HUES64 (cell line): ENCODE data around the gene KRT33B.

Experiments used
- H3K27ac ChIP-seq: 2 replicates; pipeline ENCODE4 v1.7.0; 2013; ENCODE audit warnings: low read depth, low read length, inconsistent platforms
- H3K27me3 ChIP-seq: 2 replicates; pipeline ENCODE4 v1.6.1; 2013; ENCODE audit warnings: mild to moderate bottlenecking, low read length; ENCODE audit not compliant: insufficient read depth
- H3K36me3 ChIP-seq: 2 replicates; pipeline ENCODE4 v1.6.1; 2013; ENCODE audit warnings: mild to moderate bottlenecking, low read length; ENCODE audit not compliant: insufficient read depth
- H3K4me1 ChIP-seq: 2 replicates; pipeline ENCODE4 v1.6.1; 2013; ENCODE audit warnings: mild to moderate bottlenecking, low read length, moderate library complexity; ENCODE audit not compliant: insufficient read depth
- H3K4me3 ChIP-seq: 2 replicates; pipeline ENCODE4 v1.5.1; 2013; ENCODE audit warnings: mild to moderate bottlenecking, low read length, moderate library complexity
- H3K9ac ChIP-seq: 2 replicates; pipeline ENCODE4 v1.6.1; 2013; ENCODE audit warnings: mild to moderate bottlenecking, low read depth, low read length
- H3K9me3 ChIP-seq: 2 replicates; pipeline ENCODE4 v1.6.1; 2013; ENCODE audit warnings: low read depth, low read length; ENCODE audit not compliant: insufficient read depth
- WGBS: fragments of 150-250, 120-280 bp; methylation state at CpG from one replicate; pipeline ENCODE4 v1.1.7; 2013; ENCODE audit warnings: missing lambda C conversion rate; 5-methylcytosine and 5-hydroxymethylcytosine counted together

Gene KRT33B

GRCh38 chr17:41345992-41346391 is 23.6 kb downstream of the KRT33B start:
- no peaks in the 10 kb centered on the region for H3K36me3 ChIP-seq
- 98% methylated on average over 3 of the region's 3 CpGs for WGBS

GRCh38 chr17:41343029-41343428 is 26.6 kb downstream of the KRT33B start:
- no peak overlapping the region for H3K27ac ChIP-seq
- no peaks in the 10 kb centered on the region for H3K36me3 ChIP-seq
- H3K9me3 ChIP-seq = 0 out of 2 replicates have a peak, but pooled peaks cover 5% of the 10 kb centered on the region
- H3K4me1 ChIP-seq = no peaks in the 10 kb centered on the region
- 90% methylated on average over 3 of the region's 3 CpGs for WGBS
- no peak overlapping the region for H3K9ac ChIP-seq
- H3K4me3 ChIP-seq = no peak overlapping the region
- no peaks in the 10 kb centered on the region for H3K27me3 ChIP-seq

More at GRCh38 chr17:41345992-41346391, 23.6 kb downstream of the KRT33B start:
- no peak overlapping the region for H3K27ac ChIP-seq
- no peak overlapping the region for H3K9ac ChIP-seq
- H3K9me3 ChIP-seq = 0 out of 2 replicates have a peak, but pooled peaks cover 5% of the 10 kb centered on the region
- H3K4me1 ChIP-seq = no peaks in the 10 kb centered on the region
- no peaks in the 10 kb centered on the region for H3K27me3 ChIP-seq
- H3K4me3 ChIP-seq = no peak overlapping the region

- no peak overlapping the region for H3K4me3 ChIP-seq
- no peaks in the 10 kb centered on the region for H3K36me3 ChIP-seq
- no peaks in the 10 kb centered on the region for H3K4me1 ChIP-seq
- H3K9ac ChIP-seq = no peak overlapping the region
- no peaks in the 10 kb centered on the region for H3K27me3 ChIP-seq
- H3K9me3 ChIP-seq = 0 out of 2 replicates have a peak, but pooled peaks cover 5% of the 10 kb centered on the region
- H3K27ac ChIP-seq = no peak overlapping the region
- 89% methylated on average over 7 of the region's 7 CpGs for WGBS
These were observed 28.4 kb downstream of the KRT33B start for GRCh38 chr17:41340934-41341861.

GRCh38 chr17:41340494-41340893 is 29.1 kb downstream of the KRT33B start:
- no peaks in the 10 kb centered on the region for H3K27me3 ChIP-seq
- no peak overlapping the region for H3K9ac ChIP-seq
- H3K27ac ChIP-seq = no peak overlapping the region
- H3K9me3 ChIP-seq = 0 out of 2 replicates have a peak, but pooled peaks cover 5% of the 10 kb centered on the region
- 90% methylated on average over 2 of the region's 3 CpGs for WGBS
- no peaks in the 10 kb centered on the region for H3K36me3 ChIP-seq
- H3K4me1 ChIP-seq = no peaks in the 10 kb centered on the region
- H3K4me3 ChIP-seq = no peak overlapping the region

- Histone ChIP-seq H3K9ac (no peak overlapping the region), H3K4me1 (no peaks in the 10 kb centered on the region), H3K27me3 (no peaks in the 10 kb centered on the region), H3K27ac (no peak overlapping the region), H3K4me3 (no peak overlapping the region), H3K9me3 (0 out of 2 replicates have a peak, but pooled peaks cover 5% of the 10 kb centered on the region), H3K36me3 (no peaks in the 10 kb centered on the region)
- 85% methylated on average over 2 of the region's 2 CpGs for WGBS
These were observed 29.9 kb downstream of the KRT33B start for GRCh38 chr17:41339571-41340172.

GRCh38 chr17:41338961-41339485 is 30.6 kb downstream of the KRT33B start:
- no peak overlapping the region for H3K27ac ChIP-seq
- no peak overlapping the region for H3K4me3 ChIP-seq
- 93% methylated on average over 5 of the region's 5 CpGs for WGBS

GRCh38 chr17:41335747-41336146 is 33.9 kb downstream of the KRT33B start:
- Histone ChIP-seq H3K9ac (no peak overlapping the region), H3K4me3 (no peak overlapping the region), H3K9me3 (no peaks in the 10 kb centered on the region), H3K4me1 (no peaks in the 10 kb centered on the region), H3K36me3 (no peaks in the 10 kb centered on the region), H3K27ac (no peak overlapping the region), H3K27me3 (no peaks in the 10 kb centered on the region)
- 93% methylated on average over 1 of the region's 1 CpG for WGBS

More at GRCh38 chr17:41338961-41339485, 30.6 kb downstream of the KRT33B start:
- H3K27me3 ChIP-seq = no peaks in the 10 kb centered on the region
- H3K4me1 ChIP-seq = no peaks in the 10 kb centered on the region
- H3K36me3 ChIP-seq = no peaks in the 10 kb centered on the region
- no peak overlapping the region for H3K9ac ChIP-seq
- H3K9me3 ChIP-seq = 0 out of 2 replicates have a peak, but pooled peaks cover 5% of the 10 kb centered on the region

- WGBS = 76% methylated on average over 6 of the region's 6 CpGs
- Histone ChIP-seq H3K9me3 (no peaks in the 10 kb centered on the region), H3K27ac (no peak overlapping the region), H3K4me1 (no peaks in the 10 kb centered on the region), H3K27me3 (no peaks in the 10 kb centered on the region), H3K4me3 (no peak overlapping the region), H3K9ac (no peak overlapping the region), H3K36me3 (no peaks in the 10 kb centered on the region)
These were observed 35.0 kb downstream of the KRT33B start for GRCh38 chr17:41334385-41335305.

- Histone ChIP-seq H3K27me3 (no peaks in the 10 kb centered on the region), H3K36me3 (no peaks in the 10 kb centered on the region), H3K9me3 (no peaks in the 10 kb centered on the region), H3K4me3 (no peak overlapping the region), H3K27ac (no peak overlapping the region), H3K4me1 (no peaks in the 10 kb centered on the region), H3K9ac (no peak overlapping the region)
- 91% methylated on average over 3 of the region's 3 CpGs for WGBS
These were observed 35.8 kb downstream of the KRT33B start for GRCh38 chr17:41333836-41334235.

GRCh38 chr17:41333098-41333497 is 36.5 kb downstream of the KRT33B start:
- WGBS = 93% methylated on average over 5 of the region's 5 CpGs
- no peaks in the 10 kb centered on the region for H3K4me1 ChIP-seq
- H3K27me3 ChIP-seq = no peaks in the 10 kb centered on the region
- H3K4me3 ChIP-seq = no peak overlapping the region
- no peaks in the 10 kb centered on the region for H3K9me3 ChIP-seq
- H3K27ac ChIP-seq = no peak overlapping the region
- H3K36me3 ChIP-seq = no peaks in the 10 kb centered on the region
- no peak overlapping the region for H3K9ac ChIP-seq
